HG03045 (cell line): ENCODE measurements around the gene KRTAP4-9.
"Not testable (repeated sequence)": the region's sequence is repeated elsewhere in the genome, so short reads cannot be mapped to it uniquely, and the experiment has no call there.

Source experiments
- ATAC-seq: cut with Tn5 transposase; IDR thresholded peaks from one replicate; pipeline ENCODE4 v1.9.1; 2021; ENCODE audit warnings: mild to moderate bottlenecking, moderate library complexity; ENCODE audit not compliant: unreplicated experiment

Gene KRTAP4-9

GRCh38 chr17:41126412-41126811, 21.2 kb downstream of the KRTAP4-9 start:
- no peak for ATAC-seq

DNA sequence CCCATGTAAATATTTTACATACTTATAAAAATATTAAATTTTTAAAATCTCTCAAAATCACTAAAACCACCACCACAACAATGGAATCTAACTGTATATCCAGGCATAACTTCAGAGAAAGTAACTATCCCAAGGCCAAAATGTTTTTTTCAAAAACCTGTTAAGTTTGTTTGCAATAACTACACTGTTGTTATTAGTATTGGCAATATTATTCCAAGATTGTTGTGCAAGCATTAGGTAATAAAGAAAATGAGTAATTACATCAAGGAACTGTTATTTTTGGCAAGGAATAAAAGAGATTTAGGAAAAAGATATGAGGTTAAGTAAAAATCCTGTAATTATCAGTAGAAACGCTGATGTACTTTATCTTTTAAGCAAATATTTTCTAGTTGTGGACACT, 22.2 kb downstream of the KRTAP4-9 start:
- no peak for ATAC-seq

GRCh38 chr17:41131979-41132378, 26.8 kb downstream of the KRTAP4-9 start:
- no peak for ATAC-seq

GRCh38 chr17:41133880-41134735, 28.9 kb downstream of the KRTAP4-9 start:
- ATAC-seq, result no peak

DNA sequence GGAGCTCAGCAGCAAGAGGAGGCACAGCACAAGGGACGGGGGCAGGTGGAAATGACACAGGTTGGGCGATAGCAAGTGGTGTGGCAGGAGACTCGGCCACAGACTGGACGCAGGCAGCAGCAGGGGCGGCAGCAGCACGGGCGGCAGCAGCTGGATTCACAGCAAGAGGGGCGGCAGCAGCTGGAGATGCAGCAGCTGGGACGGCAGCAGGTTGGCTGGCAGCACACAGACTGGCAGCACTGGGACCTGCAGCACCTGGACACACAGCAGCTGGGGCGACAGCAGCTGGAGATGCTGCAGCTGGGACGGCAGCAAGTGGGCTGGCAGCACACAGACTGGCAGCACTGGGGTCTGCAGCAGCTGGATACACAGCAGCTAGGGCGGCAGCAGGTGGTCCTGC, 34.7 kb downstream of the KRTAP4-9 start:
- ATAC-seq, result not testable (repeated sequence)

DNA sequence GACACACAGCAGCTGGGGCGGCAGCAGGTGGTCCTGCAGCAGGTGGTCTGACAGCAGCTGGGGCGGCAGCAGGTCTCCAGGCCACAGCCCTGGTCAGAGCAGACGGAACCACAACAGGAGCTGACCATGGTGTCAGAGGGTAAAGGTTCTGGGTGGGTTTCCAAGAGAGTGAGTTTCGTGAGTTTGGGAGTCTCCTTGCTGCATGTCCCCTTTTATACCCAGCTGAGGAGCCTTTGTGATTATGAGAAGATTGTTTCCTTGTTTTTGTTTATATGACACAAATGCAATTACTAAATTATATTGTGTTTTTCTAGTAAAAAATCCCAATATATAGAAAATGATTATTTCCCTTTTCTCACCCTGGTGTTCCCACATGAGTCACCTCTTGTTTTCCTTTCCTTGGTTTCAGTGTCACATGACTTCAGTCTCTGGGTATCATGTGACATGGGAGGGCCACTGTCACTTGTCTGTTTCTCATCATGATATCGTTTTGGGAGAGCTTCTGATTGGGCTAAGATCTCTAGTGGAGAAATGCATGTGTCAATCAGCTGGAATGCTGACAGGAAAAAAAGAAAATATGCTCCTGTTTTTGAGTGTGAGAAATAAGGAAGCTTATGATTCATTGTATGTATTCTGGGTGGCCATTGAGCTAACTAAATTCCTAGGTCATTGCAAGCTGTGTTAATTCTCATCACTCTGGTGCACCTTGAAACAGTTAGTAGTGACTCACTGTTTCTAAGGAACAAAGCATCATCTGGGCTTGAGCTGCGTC, 35.4 kb downstream of the KRTAP4-9 start, which contains the start of gene KRTAP4-6:
Gene KRTAP4-6 (minus strand): TSS at position 185 of the 772 bp plus-strand sequence. CDS start 57 bp downstream, at position 128.
- ATAC-seq, result no peak

DNA sequence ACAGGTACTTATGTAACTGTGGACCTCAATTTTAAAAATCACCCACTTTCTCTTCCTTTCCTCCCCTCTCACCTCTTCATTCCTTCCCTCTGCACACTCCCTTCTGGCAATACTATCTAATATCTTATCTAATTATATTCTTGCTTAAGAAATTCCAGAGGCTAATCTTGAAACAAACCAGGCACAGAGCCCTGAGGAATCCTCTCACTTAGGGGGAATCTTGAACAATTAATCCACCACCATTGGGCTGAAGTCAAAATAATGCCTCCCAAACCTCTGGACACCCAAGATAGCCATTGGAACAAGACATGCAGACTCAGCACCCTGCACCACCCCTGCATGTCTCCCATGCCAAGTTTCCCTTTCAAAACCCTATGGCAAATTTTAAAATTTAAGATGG, 36.2 kb downstream of the KRTAP4-9 start:
- ATAC-seq, result no peak

GRCh38 chr17:41144846-41145245, 39.7 kb downstream of the KRTAP4-9 start:
- ATAC-seq, result no peak

DNA sequence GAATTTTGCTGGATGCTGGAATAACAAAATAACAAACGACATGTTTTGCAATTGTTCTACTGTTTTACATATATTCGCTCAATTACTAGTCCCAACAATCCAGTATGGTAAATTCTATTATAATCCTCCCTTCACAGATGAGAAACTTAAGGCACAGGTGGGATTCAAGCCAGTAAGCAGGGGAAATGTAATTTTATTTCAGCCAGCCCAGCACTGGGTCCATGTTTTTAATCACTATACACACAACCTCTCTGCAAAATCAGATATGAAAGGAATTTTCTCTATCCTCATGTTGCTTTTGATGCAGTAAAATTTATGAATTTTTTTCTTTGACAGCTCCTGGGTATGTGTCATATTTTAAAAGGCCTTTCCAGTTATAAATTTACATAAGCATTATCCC, 40.1 kb downstream of the KRTAP4-9 start:
- ATAC-seq, result no peak

DNA sequence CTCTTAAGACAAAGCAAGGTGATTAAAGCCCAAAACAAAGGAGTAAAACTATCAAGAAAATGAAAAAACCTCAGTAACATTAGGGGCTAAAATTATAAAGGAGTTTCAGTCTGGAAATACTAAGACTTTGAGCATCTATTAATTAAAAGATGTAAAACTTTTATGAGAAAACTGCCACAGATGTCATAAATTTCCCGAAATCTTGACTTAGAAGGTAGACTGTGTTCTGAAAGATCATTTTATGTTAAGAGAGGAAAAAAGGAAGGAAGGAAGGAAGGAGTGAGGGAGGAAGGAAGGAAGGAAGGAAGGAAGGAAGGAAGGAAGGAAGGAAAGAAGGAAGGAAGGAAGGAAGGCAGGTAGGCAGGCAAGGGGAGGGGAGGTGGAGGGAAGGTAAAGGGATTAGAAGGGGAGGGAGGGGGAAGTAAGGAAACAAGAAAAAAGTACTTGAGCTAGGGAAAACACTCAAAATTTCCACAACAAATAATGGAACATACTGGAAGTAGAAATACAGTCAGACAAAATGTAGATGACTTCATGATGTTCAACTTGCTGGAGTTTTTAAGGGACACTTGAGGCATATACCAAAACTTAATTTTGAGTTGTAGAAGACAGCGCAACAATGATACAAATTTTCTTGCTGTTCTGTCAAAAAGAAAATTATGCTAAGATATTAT, 42.5 kb downstream of the KRTAP4-9 start:
- no peak for ATAC-seq

GRCh38 chr17:41148971-41149651, 43.9 kb downstream of the KRTAP4-9 start:
- ATAC-seq, result not testable (repeated sequence)

DNA sequence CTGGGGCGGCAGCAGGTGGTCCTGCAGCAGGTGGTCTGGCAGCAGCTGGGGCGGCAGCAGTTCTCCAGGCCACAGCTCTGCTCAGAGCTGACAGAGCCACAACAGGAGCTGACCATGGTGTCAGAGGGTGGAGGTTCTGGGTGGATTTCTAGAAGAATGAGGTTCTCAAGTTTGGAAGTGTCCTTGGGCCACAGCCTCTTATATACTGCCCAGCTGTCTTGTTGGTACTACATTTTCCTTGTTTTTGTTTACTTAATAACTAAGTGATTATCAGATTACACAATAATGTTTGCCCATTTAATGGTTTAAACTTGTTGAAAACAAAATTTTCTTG, 44.4 kb downstream of the KRTAP4-9 start, which contains the start of gene KRTAP4-5:
Gene KRTAP4-5 (minus strand): TSS at position 174 of the 334 bp plus-strand sequence. CDS start 58 bp downstream, at position 116.
- ATAC-seq, result no peak

GRCh38 chr17:41150026-41150425, 44.8 kb downstream of the KRTAP4-9 start:
- no peak for ATAC-seq

GRCh38 chr17:41151525-41151924, 46.3 kb downstream of the KRTAP4-9 start:
- ATAC-seq, result no peak

- ATAC-seq, result no peak
Observed at GRCh38 chr17:41153856-41154255, 48.7 kb downstream of the KRTAP4-9 start.
